Activated naive CD4-positive, alpha-beta T cell treated with anti-CD3 and anti-CD28 coated beads for 36 hours (primary cell): Measurements from ENCODE around the gene PDE1C. TPM values are rescaled to one million over a fixed set of nuclear protein-coding genes. Genes with fewer than 3 reads are reported as not detected.

Source experiments
- CTCF ChIA-PET: fragments of 350-600 bp; sonication (Branson Sonifier 250); formaldehyde crosslinking; loops from one replicate; lab custom pipeline; 2021; ENCODE audit warnings: antibody characterized with exemption; lab: Charles Lee
- DNase-seq: peaks from one replicate; pipeline ENCODE4 v3.0.0-alpha.2; 2020
- H3K27ac Mint-ChIP-seq: one replicate; pipeline ENCODE4 v1.8.0; 2021; ENCODE audit warnings: mild to moderate bottlenecking, mixed read lengths
- H3K27me3 Mint-ChIP-seq: one replicate; pipeline ENCODE4 v1.8.0; 2021; ENCODE audit warnings: low read depth, mixed read lengths
- H3K36me3 Mint-ChIP-seq: one replicate; pipeline ENCODE4 v1.8.0; 2021; ENCODE audit warnings: low read depth, mixed read lengths
- H3K4me1 Mint-ChIP-seq: one replicate; pipeline ENCODE4 v1.8.0; 2021; ENCODE audit warnings: low read depth, mixed read lengths
- H3K4me3 Mint-ChIP-seq: one replicate; pipeline ENCODE4 v1.8.0; 2021; ENCODE audit warnings: mild to moderate bottlenecking, moderate library complexity, mixed read lengths
- H3K9me3 Mint-ChIP-seq: one replicate; pipeline ENCODE4 v1.8.0; 2021; ENCODE audit warnings: mixed read lengths
- intact Hi-C: fragments of 100-400 bp; cut with micrococcal nuclease; formaldehyde crosslinking; loops from one replicate; pipeline ENCODE4 v1.15.1; 2023
- total RNA-seq, 2 experiments: library from RNA; stranded (reverse); gene quantifications; one replicate each; pipeline ENCODE4 v1.2.3, GENCODE V29; 2021

PDE1C gene
- total RNA-seq, 2 experiments from 2014 or later: not detected

DNA sequence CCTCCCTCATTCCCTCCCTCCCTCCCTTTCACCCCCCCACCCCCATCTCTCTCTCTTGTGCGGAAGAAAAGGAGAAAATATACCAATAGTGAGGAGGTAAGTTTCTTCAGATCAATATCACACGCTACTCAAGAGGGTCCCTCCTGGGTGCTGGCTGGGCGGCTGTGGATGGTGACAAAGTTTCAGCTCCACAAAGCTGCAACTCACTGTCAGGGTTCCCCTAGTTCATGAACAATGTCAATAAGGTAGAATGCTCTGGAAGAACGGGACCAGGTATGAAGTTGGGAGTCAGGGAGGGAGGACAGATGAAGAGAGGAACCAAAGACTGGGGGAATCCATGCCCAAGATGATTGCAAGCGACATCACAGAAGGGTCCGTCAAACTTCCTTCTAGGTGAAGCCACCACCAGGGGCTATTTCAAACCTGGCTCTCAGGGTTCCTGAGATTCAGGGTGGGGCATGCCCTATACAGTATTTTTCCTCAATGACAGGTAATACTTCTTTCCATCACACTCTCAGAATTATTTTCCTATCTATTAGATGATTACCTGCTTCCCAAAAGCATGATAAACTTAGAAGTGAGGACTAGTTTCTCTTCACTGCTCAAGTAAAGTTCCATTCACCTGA lies 1.4 kb upstream of the PDE1C start:
- no peaks in the 10 kb centered on the region for H3K36me3 Mint-ChIP-seq
- CTCF ChIA-PET: no interaction called here
- peaks cover 37% of the 10 kb centered on the region for H3K27me3 Mint-ChIP-seq
- H3K4me3 Mint-ChIP-seq: no peak overlapping the region
- no peak for DNase-seq
- intact Hi-C loops: no loop called here
- no peak overlapping the region for H3K27ac Mint-ChIP-seq
- H3K9me3 Mint-ChIP-seq: no peaks in the 10 kb centered on the region
- no peaks in the 10 kb centered on the region for H3K4me1 Mint-ChIP-seq

DNA sequence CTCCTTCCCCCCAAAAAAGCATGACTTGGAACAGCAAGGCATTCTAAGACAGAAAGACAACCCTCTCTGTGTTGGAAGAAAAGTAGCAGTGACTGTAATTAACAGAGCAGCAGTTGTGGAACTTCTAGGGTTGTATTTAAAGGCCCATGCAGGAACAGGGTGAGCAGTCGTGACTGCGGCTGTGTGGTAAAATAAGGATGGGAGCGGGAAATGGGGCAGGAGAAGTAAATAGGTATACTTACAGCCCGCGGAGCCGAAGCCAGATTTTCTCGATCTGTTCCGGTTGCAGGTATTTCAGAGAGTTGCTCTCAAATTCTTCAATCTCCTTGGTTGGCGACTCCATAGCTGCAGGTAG lies 179 bp downstream of the PDE1C start:
- Mint-ChIP-seq H3K9me3 (no peaks in the 10 kb centered on the region), H3K27ac (no peak overlapping the region), H3K4me3 (no peak overlapping the region), H3K36me3 (no peaks in the 10 kb centered on the region), H3K4me1 (no peaks in the 10 kb centered on the region), H3K27me3 (peaks cover 37% of the 10 kb centered on the region)
- CTCF ChIA-PET: no interaction called here
- no peak for DNase-seq
- intact Hi-C loops: no loop called here

DNA sequence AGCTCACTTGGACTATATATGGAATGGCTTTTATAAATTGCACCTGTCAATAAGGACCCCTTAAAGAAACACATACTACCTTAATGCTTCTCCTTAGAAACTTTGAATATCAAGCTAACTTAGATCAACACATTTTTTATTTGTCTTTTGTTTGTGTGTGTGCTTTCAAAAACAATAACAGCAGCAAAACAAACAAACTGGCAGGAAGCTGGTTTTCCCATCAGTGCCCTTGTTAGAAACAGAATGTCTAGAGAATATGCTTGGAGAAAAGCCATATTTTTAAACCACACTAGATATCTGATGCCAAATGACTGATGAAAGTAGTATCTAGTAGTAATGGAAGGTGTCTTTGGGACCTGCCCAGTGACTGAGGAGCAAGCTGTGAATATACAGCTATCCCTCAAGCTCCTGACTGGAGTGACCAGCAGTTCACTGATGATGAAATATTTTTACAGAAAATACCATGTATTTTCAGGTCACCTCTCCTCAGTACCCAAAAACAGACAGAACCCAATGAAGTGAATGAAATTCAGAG lies 1.0 kb downstream of the PDE1C start:
- CTCF ChIA-PET: no interaction called here
- H3K27ac Mint-ChIP-seq: no peak overlapping the region
- intact Hi-C loops: no loop called here

DNA sequence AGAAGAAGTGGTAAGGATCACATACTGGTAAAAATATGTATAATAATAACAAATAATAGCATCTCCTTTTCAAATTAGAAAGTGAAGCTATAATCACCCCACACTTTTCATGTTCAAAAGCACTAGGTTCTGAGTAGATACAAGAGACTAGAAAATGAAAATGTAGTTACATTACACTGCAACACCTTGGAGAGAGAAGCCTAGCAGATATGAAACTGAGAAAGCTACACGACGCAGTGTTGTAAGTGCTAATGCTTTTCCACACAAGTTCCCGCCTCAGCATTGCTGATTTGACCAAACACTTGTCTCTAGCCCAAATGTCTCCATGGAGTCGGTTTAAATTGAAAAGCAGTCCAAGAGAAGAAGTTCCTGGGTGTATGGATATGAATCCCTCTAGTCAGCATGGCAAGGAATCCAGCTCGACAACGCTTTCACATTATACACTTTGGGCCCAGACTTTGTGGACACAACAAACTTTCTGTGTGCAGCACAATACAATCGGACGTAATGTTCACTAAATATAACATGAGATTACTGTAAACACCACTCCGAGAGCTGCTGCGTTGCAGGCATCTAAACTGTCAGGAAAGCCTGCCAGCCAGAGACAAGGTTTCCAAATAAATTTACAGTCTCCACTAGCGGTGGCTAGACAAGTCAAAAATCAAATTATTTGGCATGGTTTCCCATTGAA lies 1.7 kb downstream of the PDE1C start:
- Mint-ChIP-seq H3K36me3 (no peaks in the 10 kb centered on the region), H3K27me3 (peaks cover 36% of the 10 kb centered on the region), H3K27ac (no peak overlapping the region), H3K4me1 (no peaks in the 10 kb centered on the region), H3K9me3 (no peaks in the 10 kb centered on the region), H3K4me3 (no peak overlapping the region)
- DNase-seq: no peak
- intact Hi-C loops: no loop called here
- CTCF ChIA-PET: no interaction called here

More for the DNA sequence above, 1.0 kb downstream of the PDE1C start:
- Mint-ChIP-seq H3K36me3 (no peaks in the 10 kb centered on the region), H3K9me3 (no peaks in the 10 kb centered on the region), H3K4me1 (no peaks in the 10 kb centered on the region), H3K4me3 (no peak overlapping the region), H3K27me3 (peaks cover 37% of the 10 kb centered on the region)
- no peak for DNase-seq

DNA sequence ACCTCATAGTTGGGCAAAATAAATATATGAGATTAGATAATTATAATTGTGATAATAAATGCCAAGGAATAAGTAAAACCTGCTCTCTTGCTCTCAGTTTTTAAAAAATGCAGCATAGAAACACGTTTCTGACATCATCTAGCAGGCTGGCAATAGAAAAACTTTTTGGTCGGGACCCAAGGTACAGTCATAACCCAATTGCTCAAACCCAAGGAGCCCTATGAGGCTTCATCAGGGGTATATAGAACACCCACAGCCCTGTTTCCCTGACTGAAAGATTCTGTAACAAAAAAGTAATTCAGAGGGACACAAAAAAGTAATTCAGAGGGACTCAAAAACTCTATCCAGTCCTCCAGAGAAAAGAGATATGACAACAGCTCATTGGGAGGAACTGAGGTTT lies 3.8 kb downstream of the PDE1C start:
- no peaks in the 10 kb centered on the region for H3K9me3 Mint-ChIP-seq
- no peak overlapping the region for H3K27ac Mint-ChIP-seq
- no peak overlapping the region for H3K4me3 Mint-ChIP-seq
- H3K27me3 Mint-ChIP-seq: peaks cover 24% of the 10 kb centered on the region
- no peaks in the 10 kb centered on the region for H3K36me3 Mint-ChIP-seq
- no peaks in the 10 kb centered on the region for H3K4me1 Mint-ChIP-seq
- intact Hi-C loops: no loop called here
- CTCF ChIA-PET: no interaction called here
- DNase-seq: no peak

DNA sequence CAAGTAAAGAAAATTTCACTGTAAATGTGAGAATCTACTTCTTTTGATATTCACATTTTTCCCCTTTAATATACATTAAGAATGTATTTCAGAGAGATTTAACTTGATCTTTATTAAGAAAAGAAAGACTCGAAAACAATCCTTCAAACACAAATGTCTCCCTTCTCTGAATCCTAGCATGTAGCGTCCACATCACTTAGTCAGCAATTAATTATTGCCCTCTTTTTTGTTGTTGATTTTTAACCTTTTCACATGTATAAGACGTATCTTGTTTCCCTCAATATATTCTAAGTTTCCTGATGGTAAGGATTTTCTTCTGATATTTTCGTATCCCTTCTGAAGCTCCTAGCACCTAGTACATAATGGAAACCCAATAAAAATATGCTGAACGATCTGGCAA lies 6.6 kb downstream of the PDE1C start:
- Mint-ChIP-seq H3K27me3 (peaks cover 2% of the 10 kb centered on the region), H3K27ac (no peak overlapping the region), H3K4me3 (no peak overlapping the region), H3K36me3 (no peaks in the 10 kb centered on the region), H3K9me3 (no peaks in the 10 kb centered on the region), H3K4me1 (no peaks in the 10 kb centered on the region)
- intact Hi-C loops: no loop called here
- CTCF ChIA-PET: no interaction called here
- DNase-seq: no peak

DNA sequence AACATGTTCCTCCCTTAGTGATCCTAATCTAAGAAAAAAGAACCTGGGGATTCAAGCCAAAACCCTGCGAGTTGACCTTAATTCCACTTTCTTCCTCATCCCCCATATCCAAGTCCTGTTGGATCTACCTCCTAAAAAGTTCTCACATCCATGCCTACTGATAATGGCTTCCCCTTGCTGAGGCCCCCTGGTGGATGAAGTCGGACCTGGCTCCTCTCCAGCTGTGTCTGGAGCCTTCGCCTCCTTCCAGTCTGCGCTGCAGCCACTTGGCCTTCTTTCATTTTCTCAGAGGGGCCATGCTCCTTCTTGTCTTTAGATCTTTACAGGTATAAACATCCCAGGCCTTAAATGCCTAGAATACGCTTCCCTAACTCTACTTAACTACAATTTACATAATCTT lies 8.1 kb downstream of the PDE1C start:
- Mint-ChIP-seq H3K9me3 (no peaks in the 10 kb centered on the region), H3K36me3 (no peaks in the 10 kb centered on the region), H3K27ac (no peak overlapping the region), H3K4me1 (no peaks in the 10 kb centered on the region), H3K4me3 (no peak overlapping the region), H3K27me3 (no peaks in the 10 kb centered on the region)
- CTCF ChIA-PET: no interaction called here
- peak; percentile 34 for DNase-seq
- intact Hi-C loops: loop anchor here (1.0 kb wide), 1 partner anchor 318 kb away; no protein-coding TSS in a partner anchor

DNA sequence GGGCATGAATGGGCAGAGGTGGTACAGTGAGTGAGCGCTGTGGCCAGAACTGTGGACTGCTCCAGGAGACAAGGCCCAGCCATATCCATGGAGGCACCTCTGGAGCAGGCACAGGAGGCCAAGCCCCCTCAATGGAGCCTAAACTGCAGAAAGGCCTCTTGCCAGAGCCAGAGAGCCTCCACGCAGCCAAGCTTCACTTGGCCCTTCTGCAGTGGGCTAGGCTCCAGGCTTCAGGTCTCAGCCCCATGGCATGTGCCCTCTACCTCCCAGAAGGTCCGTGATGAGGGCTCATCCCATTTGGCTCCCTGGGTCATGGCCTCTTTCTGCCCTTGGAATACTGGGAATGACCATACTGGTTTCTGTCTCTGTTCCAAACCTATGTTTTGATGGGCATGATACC lies 8.9 kb downstream of the PDE1C start:
- no peak overlapping the region for H3K4me3 Mint-ChIP-seq
- H3K9me3 Mint-ChIP-seq: no peaks in the 10 kb centered on the region
- H3K27me3 Mint-ChIP-seq: no peaks in the 10 kb centered on the region
- intact Hi-C loops: no loop called here
- no peaks in the 10 kb centered on the region for H3K36me3 Mint-ChIP-seq
- no peak overlapping the region for H3K27ac Mint-ChIP-seq
- CTCF ChIA-PET: interaction anchor here (0.6 kb wide), 1 partner anchor 14 kb away, joined by 3 read pairs; no protein-coding TSS in a partner anchor
- DNase-seq: no peak
- H3K4me1 Mint-ChIP-seq: no peaks in the 10 kb centered on the region

DNA sequence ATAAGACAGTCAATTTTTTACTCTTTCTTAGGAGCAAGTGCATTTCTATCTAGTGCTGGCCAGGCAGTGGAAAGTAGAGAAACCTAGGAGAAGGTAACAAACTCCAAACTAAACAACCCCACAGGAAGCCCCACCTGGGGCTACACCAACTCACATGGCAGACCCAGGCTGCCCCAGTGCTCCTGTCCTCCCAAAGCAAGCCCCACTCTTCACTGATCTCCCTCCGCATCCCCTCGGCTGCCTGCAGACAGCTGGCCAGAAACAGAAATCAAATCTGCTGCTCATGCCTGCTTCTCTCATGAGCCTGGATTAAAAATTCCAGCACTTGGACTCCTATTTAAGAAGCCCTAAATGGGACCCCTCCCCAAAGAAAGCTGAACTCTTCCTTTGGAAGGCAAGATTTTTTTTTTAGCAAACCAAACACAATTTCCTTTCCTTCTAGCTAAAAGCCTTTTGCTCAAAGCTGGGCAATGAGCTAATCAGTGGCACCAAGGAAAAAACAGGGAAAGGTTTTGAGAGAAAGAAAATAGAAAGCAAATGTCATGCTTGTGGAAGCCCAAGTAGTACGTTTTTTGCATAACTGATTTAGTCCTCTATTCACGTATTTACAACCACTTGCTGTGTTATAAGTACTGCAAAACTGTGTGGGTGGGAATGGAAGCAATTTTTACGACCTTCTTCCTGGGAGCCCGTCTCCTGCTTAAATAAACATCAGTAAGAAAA lies 10.8 kb downstream of the PDE1C start:
- Mint-ChIP-seq H3K4me3 (no peak overlapping the region), H3K36me3 (no peaks in the 10 kb centered on the region), H3K9me3 (peaks cover 2% of the 10 kb centered on the region), H3K27me3 (no peaks in the 10 kb centered on the region), H3K4me1 (no peaks in the 10 kb centered on the region), H3K27ac (no peak overlapping the region)
- intact Hi-C loops: no loop called here
- DNase-seq: no peak
- CTCF ChIA-PET: interaction anchor here (0.6 kb wide), 1 partner anchor 747 kb away, joined by 4 read pairs; no protein-coding TSS in a partner anchor

DNA sequence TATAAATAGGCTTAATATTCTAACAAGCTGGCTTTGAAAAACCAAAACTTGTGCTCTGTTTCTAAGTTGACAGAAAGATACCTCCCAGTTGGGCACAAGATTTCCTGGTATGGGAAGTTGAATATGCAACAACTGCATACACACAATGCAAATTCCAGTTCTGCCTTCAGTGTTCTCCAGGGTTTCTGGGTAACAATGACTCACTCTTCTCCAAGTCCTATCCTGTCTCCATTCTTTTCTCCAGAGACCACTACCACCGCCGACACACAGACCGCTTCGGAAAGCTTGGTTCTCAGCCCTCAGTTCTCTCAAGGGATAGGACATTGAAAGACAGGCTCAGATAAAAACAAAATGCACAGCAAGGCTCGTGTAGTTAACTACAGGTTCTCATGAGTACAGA lies 12.2 kb downstream of the PDE1C start:
- Mint-ChIP-seq H3K4me1 (no peaks in the 10 kb centered on the region), H3K36me3 (no peaks in the 10 kb centered on the region), H3K9me3 (peaks cover 3% of the 10 kb centered on the region), H3K4me3 (no peak overlapping the region), H3K27ac (no peak overlapping the region), H3K27me3 (no peaks in the 10 kb centered on the region)
- no peak for DNase-seq
- CTCF ChIA-PET: no interaction called here
- intact Hi-C loops: no loop called here

DNA sequence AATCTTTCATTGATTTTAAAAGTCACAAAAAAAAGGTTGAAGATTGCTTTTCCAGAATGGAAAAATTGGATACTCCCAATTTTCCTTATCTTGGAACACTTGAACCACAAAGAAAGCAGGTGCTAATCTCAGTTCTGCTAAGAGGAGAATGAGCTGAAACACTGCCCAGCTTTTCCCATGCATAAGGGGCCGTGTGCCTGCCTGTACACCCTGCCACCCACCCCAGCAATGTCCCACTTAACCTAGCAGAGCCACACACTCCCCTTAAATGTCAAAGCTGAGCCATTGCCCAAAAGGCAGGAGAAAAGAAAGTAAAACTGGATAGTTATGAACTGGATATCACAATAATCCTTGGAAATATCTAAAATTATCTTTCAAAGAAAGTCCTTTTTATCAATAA lies 13.4 kb downstream of the PDE1C start:
- intact Hi-C loops: no loop called here
- no peak overlapping the region for H3K4me3 Mint-ChIP-seq
- no peak overlapping the region for H3K27ac Mint-ChIP-seq
- H3K4me1 Mint-ChIP-seq: no peaks in the 10 kb centered on the region
- H3K9me3 Mint-ChIP-seq: peaks cover 3% of the 10 kb centered on the region
- H3K36me3 Mint-ChIP-seq: no peaks in the 10 kb centered on the region
- H3K27me3 Mint-ChIP-seq: no peaks in the 10 kb centered on the region
- DNase-seq: no peak
- CTCF ChIA-PET: no interaction called here

DNA sequence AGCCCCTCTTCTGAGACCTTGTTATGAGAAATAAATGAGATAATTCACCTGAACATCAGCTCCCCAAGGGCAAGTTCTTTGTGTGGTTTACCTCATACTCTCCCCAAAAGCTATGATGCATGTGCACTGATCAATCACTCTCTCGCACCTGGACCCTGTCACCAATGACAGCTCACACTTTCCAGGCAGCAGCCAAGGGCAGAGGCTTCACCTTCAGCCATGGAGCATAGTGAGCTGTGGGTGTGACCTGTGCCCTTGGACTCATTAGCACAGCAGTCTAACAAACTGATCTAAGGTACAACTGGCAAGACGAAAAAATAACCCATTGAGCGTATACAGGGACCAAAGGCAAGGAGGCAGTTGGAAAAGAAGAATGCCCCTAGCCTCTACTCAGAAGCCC lies 17.0 kb downstream of the PDE1C start:
- CTCF ChIA-PET: no interaction called here
- DNase-seq: no peak
- Mint-ChIP-seq H3K4me1 (no peaks in the 10 kb centered on the region), H3K36me3 (no peaks in the 10 kb centered on the region), H3K27ac (no peak overlapping the region), H3K4me3 (no peak overlapping the region), H3K9me3 (peaks cover 3% of the 10 kb centered on the region), H3K27me3 (no peaks in the 10 kb centered on the region)
- intact Hi-C loops: no loop called here
